ENCODE measurements around the gene EPOP.

GRCh38 chr17:38713456-38714075, 38.8 kb upstream of the EPOP start:
- TF ChIP-seq, protein P1, sequence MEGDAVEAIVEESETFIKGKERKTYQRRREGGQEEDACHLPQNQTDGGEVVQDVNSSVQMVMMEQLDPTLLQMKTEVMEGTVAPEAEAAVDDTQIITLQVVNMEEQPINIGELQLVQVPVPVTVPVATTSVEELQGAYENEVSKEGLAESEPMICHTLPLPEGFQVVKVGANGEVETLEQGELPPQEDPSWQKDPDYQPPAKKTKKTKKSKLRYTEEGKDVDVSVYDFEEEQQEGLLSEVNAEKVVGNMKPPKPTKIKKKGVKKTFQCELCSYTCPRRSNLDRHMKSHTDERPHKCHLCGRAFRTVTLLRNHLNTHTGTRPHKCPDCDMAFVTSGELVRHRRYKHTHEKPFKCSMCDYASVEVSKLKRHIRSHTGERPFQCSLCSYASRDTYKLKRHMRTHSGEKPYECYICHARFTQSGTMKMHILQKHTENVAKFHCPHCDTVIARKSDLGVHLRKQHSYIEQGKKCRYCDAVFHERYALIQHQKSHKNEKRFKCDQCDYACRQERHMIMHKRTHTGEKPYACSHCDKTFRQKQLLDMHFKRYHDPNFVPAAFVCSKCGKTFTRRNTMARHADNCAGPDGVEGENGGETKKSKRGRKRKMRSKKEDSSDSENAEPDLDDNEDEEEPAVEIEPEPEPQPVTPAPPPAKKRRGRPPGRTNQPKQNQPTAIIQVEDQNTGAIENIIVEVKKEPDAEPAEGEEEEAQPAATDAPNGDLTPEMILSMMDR (conservative IDR thresholded peaks at IDR 0.05; ENCODE audit: low read length) = no peak
- no peak for TF ChIP-seq EZH2phosphoT487 (IDR thresholded peaks at IDR 0.05; ENCODE audit: borderline replicate concordance)

Data from Loucy (cell line).